ENCODE data around the gene IRAG1.
A peak's percentile ranks its signal among the peaks of the same experiment; 100 is the strongest.

Gene IRAG1

GRCh38 chr11:10728789-10729472 is 35.4 kb upstream of the IRAG1 start:
- H3K4me3 ChIP-seq (ENCODE audit: low read depth, low read length), result no peak overlapping the region
- TF ChIP-seq CTCF (IDR thresholded peaks at IDR 0.05; ENCODE audit: insufficient read depth, low read depth, low read length, missing control alignments), result no peak
- no peak for DNase-seq (ENCODE audit: low read depth)

- DNase-seq (ENCODE audit: low read depth), result no peak
- TF ChIP-seq CTCF (IDR thresholded peaks at IDR 0.05; ENCODE audit: insufficient read depth, low read depth, low read length, missing control alignments), result peak; percentile 2
- H3K4me3 ChIP-seq (ENCODE audit: low read depth, low read length), result no peak overlapping the region
Observed at GRCh38 chr11:10728154-10728553, 34.6 kb upstream of the IRAG1 start.

- no peak overlapping the region for H3K4me3 ChIP-seq (ENCODE audit: low read depth, low read length)
- no peak for TF ChIP-seq CTCF (IDR thresholded peaks at IDR 0.05; ENCODE audit: insufficient read depth, low read depth, low read length, missing control alignments)
- DNase-seq (ENCODE audit: low read depth), result no peak
Observed at GRCh38 chr11:10727146-10727851, 33.7 kb upstream of the IRAG1 start.

- no peak for TF ChIP-seq CTCF (IDR thresholded peaks at IDR 0.05; ENCODE audit: insufficient read depth, low read depth, low read length, missing control alignments)
- no peak for DNase-seq (ENCODE audit: low read depth)
- no peak overlapping the region for H3K4me3 ChIP-seq (ENCODE audit: low read depth, low read length)
Observed at GRCh38 chr11:10725907-10726253, 32.3 kb upstream of the IRAG1 start.

GRCh38 chr11:10725114-10725906 is 31.8 kb upstream of the IRAG1 start:
- no peak for DNase-seq (ENCODE audit: low read depth)
- TF ChIP-seq CTCF (IDR thresholded peaks at IDR 0.05; ENCODE audit: insufficient read depth, low read depth, low read length, missing control alignments), result no peak

GRCh38 chr11:10722307-10722706 is 28.8 kb upstream of the IRAG1 start:
- H3K4me3 ChIP-seq (ENCODE audit: low read depth, low read length), result no peak overlapping the region
- no peak for DNase-seq (ENCODE audit: low read depth)
- no peak for TF ChIP-seq CTCF (IDR thresholded peaks at IDR 0.05; ENCODE audit: insufficient read depth, low read depth, low read length, missing control alignments)

More at GRCh38 chr11:10725114-10725906, 31.8 kb upstream of the IRAG1 start:
- H3K4me3 ChIP-seq (ENCODE audit: low read depth, low read length), result no peak overlapping the region

Data from GM12865 (cell line).